ENCODE results near the gene HTR3B. TPM values are rescaled to one million over a fixed set of nuclear protein-coding genes. Genes with fewer than 3 reads are reported as not detected.
"Not testable (repeated sequence)": the region's sequence is repeated elsewhere in the genome, so short reads cannot be mapped to it uniquely, and the experiment has no call there.

The HTR3B gene
- total RNA-seq, 1 donor from 2014 or later: not detected

DNA sequence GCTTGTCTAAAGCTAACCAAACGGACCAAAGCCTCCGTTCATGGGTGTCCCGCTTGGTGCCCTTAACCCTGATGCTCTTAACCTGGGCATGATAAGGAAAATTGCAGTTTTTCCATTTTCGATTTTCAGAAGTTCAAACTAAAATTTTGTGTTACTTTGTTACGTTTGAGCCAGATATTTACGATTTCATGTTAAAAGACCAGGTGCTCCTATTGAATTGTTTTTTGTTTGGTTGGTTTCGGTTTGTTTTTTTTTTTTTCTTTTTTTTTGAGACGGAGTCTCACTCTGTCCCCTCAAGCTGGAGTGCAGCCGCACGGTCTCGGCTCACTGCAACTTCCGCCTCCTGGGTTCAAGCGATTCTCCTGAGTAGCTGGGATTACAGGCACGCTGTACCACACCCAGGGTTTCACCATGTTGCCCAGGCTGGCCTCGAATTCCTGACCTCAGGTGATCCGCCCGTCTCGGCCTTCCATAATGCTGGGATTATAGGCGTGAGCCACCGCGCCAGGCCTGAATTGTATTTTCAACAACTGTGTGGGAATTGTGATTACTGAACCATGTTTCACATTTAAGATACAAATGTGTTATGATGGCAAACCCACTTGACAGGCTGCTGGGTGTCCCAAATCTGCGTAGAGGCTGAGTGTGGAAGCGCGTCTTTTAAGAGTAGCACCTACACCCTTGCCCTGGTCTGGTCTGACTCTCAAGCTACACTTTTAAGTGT is 28.4 kb upstream of the HTR3B start:
- peaks cover 25% of the 10 kb centered on the region for H3F3A ChIP-seq (ENCODE audit: low read depth)
- TF ChIP-seq EZH2 (IDR thresholded peaks at IDR 0.05) (no peak), EZH2phosphoT487 (IDR thresholded peaks at IDR 0.05) (no peak)
- TF ChIP-seq, protein P1, sequence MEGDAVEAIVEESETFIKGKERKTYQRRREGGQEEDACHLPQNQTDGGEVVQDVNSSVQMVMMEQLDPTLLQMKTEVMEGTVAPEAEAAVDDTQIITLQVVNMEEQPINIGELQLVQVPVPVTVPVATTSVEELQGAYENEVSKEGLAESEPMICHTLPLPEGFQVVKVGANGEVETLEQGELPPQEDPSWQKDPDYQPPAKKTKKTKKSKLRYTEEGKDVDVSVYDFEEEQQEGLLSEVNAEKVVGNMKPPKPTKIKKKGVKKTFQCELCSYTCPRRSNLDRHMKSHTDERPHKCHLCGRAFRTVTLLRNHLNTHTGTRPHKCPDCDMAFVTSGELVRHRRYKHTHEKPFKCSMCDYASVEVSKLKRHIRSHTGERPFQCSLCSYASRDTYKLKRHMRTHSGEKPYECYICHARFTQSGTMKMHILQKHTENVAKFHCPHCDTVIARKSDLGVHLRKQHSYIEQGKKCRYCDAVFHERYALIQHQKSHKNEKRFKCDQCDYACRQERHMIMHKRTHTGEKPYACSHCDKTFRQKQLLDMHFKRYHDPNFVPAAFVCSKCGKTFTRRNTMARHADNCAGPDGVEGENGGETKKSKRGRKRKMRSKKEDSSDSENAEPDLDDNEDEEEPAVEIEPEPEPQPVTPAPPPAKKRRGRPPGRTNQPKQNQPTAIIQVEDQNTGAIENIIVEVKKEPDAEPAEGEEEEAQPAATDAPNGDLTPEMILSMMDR (IDR thresholded peaks at IDR 0.05): no peak
- H3K36me3 ChIP-seq: no peaks in the 10 kb centered on the region
- Mint-ChIP-seq H3K36me3 (peaks cover 8% of the 10 kb centered on the region), H3K4me3 (peak overlapping the region; percentile 98), H3K4me1 (peaks cover 45% of the 10 kb centered on the region), H3K27me3 (ENCODE audit: insufficient read depth, low read depth) (peaks cover 4% of the 10 kb centered on the region), H3K9me3 (peaks cover 11% of the 10 kb centered on the region), H3K27ac (peak overlapping the region; percentile 100)
- H3K79me2 ChIP-seq (ENCODE audit: low read depth): peaks cover 24% of the 10 kb centered on the region
- peak overlapping the region; percentile 97 for H2AFZ ChIP-seq (replicated peaks)
- H3K4me3 ChIP-seq: peak overlapping the region; percentile 59
- H3K27me3 ChIP-seq: peaks cover 24% of the 10 kb centered on the region
- H3K4me2 ChIP-seq: peak overlapping the region; percentile 93
- H3K9ac ChIP-seq: no peak overlapping the region
- H3K27ac ChIP-seq: peak overlapping the region; percentile 64
- peaks cover 8% of the 10 kb centered on the region for H4K20me1 ChIP-seq (ENCODE audit: low read depth)
- H3K4me1 ChIP-seq: peaks cover 40% of the 10 kb centered on the region
- DNase-seq (ENCODE audit: low spot score): no peak
- H3K9me3 ChIP-seq (ENCODE audit: low read depth): no peaks in the 10 kb centered on the region

DNA sequence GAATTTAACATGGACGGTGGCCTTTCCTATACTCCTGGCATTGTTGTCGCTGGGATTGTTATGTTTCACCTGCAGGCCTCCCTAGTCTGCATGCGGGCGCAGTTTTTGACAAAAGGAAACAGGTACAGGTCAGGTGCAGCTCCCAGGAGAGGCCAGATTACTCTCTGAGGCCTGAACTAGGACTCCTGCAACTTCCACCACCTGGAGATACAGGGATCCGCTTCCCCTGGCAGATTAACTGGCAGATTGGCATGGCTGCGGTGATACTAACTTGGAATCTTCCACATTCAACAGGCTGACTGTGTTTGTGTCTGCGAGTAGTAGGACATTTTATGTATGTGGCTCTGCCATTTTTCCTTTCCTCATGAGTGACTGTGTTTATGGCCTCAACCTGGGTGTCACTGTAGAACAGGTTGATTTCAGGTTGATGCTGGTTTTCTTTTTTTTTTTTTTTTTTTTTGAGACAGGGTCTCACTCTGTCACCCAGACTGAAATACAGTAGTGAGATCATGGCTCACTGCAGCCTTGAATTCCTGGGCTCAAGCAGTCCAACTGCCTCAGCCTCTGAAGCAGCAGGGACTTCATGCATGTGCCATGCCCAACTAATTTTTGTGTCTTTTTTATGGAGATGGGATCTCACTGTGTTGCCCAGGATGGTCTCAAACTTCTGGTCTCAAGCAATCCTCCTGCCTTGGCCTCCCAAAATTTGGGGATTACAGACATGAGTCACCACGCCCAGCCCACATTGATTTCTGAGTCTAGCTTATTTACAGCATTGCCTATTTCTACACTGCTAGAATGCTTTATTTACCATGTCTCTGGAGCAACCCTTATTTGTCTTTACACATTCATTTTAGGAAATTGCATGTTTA is 27.6 kb upstream of the HTR3B start:
- peaks cover 17% of the 10 kb centered on the region for H3F3A ChIP-seq (ENCODE audit: low read depth)
- peaks cover 6% of the 10 kb centered on the region for H3K36me3 Mint-ChIP-seq
- H3K79me2 ChIP-seq (ENCODE audit: low read depth): peaks cover 24% of the 10 kb centered on the region
- H3K27me3 ChIP-seq: peaks cover 24% of the 10 kb centered on the region
- peaks cover 41% of the 10 kb centered on the region for H3K4me1 Mint-ChIP-seq
- TF ChIP-seq EZH2phosphoT487 (IDR thresholded peaks at IDR 0.05): no peak
- no peak overlapping the region for H2AFZ ChIP-seq (replicated peaks)
- H3K9me3 Mint-ChIP-seq: peaks cover 11% of the 10 kb centered on the region
- H3K4me3 ChIP-seq: no peak overlapping the region
- H3K27ac Mint-ChIP-seq: peak overlapping the region; percentile 100
- no peak for DNase-seq (ENCODE audit: low spot score)
- no peaks in the 10 kb centered on the region for H3K9me3 ChIP-seq (ENCODE audit: low read depth)
- peaks cover 4% of the 10 kb centered on the region for H3K27me3 Mint-ChIP-seq (ENCODE audit: insufficient read depth, low read depth)
- peaks cover under 1% of the 10 kb centered on the region for H4K20me1 ChIP-seq (ENCODE audit: low read depth)
- H3K9ac ChIP-seq: no peak overlapping the region
- no peak overlapping the region for H3K27ac ChIP-seq
- peak overlapping the region; percentile 98 for H3K4me3 Mint-ChIP-seq
- H3K36me3 ChIP-seq: no peaks in the 10 kb centered on the region
- peak overlapping the region; percentile 93 for H3K4me2 ChIP-seq
- H3K4me1 ChIP-seq: peaks cover 32% of the 10 kb centered on the region

DNA sequence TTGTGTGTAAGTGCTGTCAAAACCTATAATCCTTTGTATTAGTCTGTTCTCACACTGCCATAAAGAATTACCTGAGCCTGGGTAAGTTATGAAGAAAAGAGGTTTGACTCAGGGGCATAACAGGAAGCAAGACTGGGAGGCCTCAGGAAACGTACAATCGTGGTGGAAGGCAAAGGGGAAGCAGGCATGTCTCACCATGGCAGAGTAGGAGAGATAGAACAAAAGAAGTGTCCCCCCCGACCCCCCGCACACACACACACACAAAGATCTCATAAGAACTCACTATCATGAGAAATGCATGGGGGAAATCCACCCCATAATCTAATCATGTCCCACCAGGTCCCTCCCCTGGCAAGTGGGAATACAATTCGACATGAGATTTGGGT is 26.9 kb upstream of the HTR3B start:
- no peaks in the 10 kb centered on the region for H4K20me1 ChIP-seq (ENCODE audit: low read depth)
- H3K9ac ChIP-seq: no peak overlapping the region
- H3K79me2 ChIP-seq (ENCODE audit: low read depth): peaks cover 24% of the 10 kb centered on the region
- peaks cover 31% of the 10 kb centered on the region for H3K4me1 ChIP-seq
- H3F3A ChIP-seq (ENCODE audit: low read depth): peaks cover 14% of the 10 kb centered on the region
- DNase-seq (ENCODE audit: low spot score): no peak
- TF ChIP-seq EZH2phosphoT487 (IDR thresholded peaks at IDR 0.05): no peak
- TF ChIP-seq EZH2 (IDR thresholded peaks at IDR 0.05): no peak
- TF ChIP-seq, protein P1 (IDR thresholded peaks at IDR 0.05): no peak
- Mint-ChIP-seq H3K4me3 (no peak overlapping the region), H3K4me1 (peaks cover 36% of the 10 kb centered on the region), H3K9me3 (peaks cover 11% of the 10 kb centered on the region), H3K36me3 (peaks cover 4% of the 10 kb centered on the region), H3K27ac (no peak overlapping the region), H3K27me3 (ENCODE audit: insufficient read depth, low read depth) (peaks cover 4% of the 10 kb centered on the region)
- H3K27me3 ChIP-seq: peaks cover 24% of the 10 kb centered on the region
- no peak overlapping the region for H3K4me2 ChIP-seq
- no peak overlapping the region for H2AFZ ChIP-seq (replicated peaks)
- no peaks in the 10 kb centered on the region for H3K9me3 ChIP-seq (ENCODE audit: low read depth)
- H3K36me3 ChIP-seq: no peaks in the 10 kb centered on the region
- no peak overlapping the region for H3K27ac ChIP-seq
- H3K4me3 ChIP-seq: no peak overlapping the region

DNA sequence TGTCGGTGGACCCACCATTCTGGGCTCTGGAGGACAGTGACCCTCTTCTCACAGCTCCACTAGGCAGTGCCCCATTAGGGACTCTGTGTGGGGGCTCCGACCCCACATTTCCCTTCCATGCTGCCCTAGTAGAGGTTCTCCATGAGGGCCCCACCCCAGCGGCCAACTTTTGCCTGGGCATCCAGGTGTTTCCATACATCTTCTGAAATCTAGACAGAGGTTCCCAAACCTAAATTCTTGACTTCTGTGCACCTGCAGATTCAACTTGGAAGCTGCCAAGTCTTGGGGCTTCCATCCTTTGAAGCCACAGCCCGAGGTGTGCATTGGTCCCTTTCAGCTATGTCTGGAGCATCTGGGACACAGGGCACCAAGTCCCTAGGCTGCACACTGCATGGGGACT is 25.1 kb upstream of the HTR3B start:
- H2AFZ ChIP-seq (replicated peaks); H3K27me3 Mint-ChIP-seq (ENCODE audit: insufficient read depth, low read depth); H3K9ac ChIP-seq; H4K20me1 ChIP-seq (ENCODE audit: low read depth); H3K36me3 ChIP-seq; H3K36me3 Mint-ChIP-seq; H3K4me3 Mint-ChIP-seq; H3K9me3 ChIP-seq (ENCODE audit: low read depth); H3K27ac ChIP-seq; H3F3A ChIP-seq (ENCODE audit: low read depth); H3K4me2 ChIP-seq; H3K4me3 ChIP-seq; DNase-seq (ENCODE audit: low spot score); H3K27me3 ChIP-seq; H3K27ac Mint-ChIP-seq: not testable (repeated sequence)
- Histone ChIP-seq H3K79me2 (ENCODE audit: low read depth) (peaks cover 15% of the 10 kb centered on the region), H3K4me1 (peaks cover 17% of the 10 kb centered on the region)
- Mint-ChIP-seq H3K9me3 (peaks cover 11% of the 10 kb centered on the region), H3K4me1 (peaks cover 23% of the 10 kb centered on the region)

Measured in neural progenitor cell (in vitro differentiated cells).